GM12878 (cell line): ENCODE measurements around the gene FBXL12. TPM values are rescaled to one million over a fixed set of nuclear protein-coding genes. Genes with fewer than 3 reads are reported as not detected.

ENCODE experiments used
- ATAC-seq: fragments of 200-7000 bp; cut with Tn5 transposase; 3 replicates; pipeline ENCODE4 v1.9.1; 2020; ENCODE audit warnings: mild to moderate bottlenecking, moderate library complexity
- BruUV-seq: library from RNA; stranded (reverse); fragments of 400-500 nt; replicated peaks from 2 replicates; lab custom pipeline; 2021; lab: Mats Ljungman, UMichigan
- CTCF ChIA-PET: fragments of 300-600 bp; sonication (Branson Sonifier 250); formaldehyde crosslinking; extraction: SDS; loops from one replicate; lab custom pipeline; 2021; ENCODE audit warnings: inconsistent platforms; lab: Yijun Ruan, JAX
- POLR2A ChIA-PET: fragments of 350-600 bp; formaldehyde crosslinking; extraction: SDS; loops from one replicate; lab custom pipeline; 2021; ENCODE audit warnings: inconsistent platforms; lab: Charles Lee
- RAD21 ChIA-PET: fragments of 300-600 bp; sonication (Branson Sonifier 250); formaldehyde crosslinking; loops from one replicate; lab custom pipeline; 2023; ENCODE audit warnings: antibody characterized with exemption; ENCODE audit not compliant: unreplicated experiment; lab: Charles Lee
- SMC1A ChIA-PET: fragments of 300-600 bp; sonication (Branson Sonifier 250); formaldehyde crosslinking; loops from one replicate; lab custom pipeline; 2023; ENCODE audit not compliant: unreplicated experiment, uncharacterized antibody; lab: Charles Lee
- DNase-seq: peaks from one replicate; pipeline ENCODE4 v3.0.0-alpha.2; 2011; ENCODE audit warnings: low read depth, low spot score
- FAIRE-seq: peaks from 3 replicates; lab custom pipeline; 2011; peaks lifted over from hg19 to GRCh38; lab: Jason Lieb, UNC
- H2AFZ ChIP-seq: 2 replicates; pipeline ENCODE4 v1.6.0; 2011; ENCODE audit warnings: low read depth, low read length, control low read depth; ENCODE audit not compliant: control insufficient read depth
- H3K27ac ChIP-seq: 2 replicates; pipeline ENCODE4 v1.5.1; 2011; ENCODE audit warnings: control low read depth; ENCODE audit not compliant: control insufficient read depth, insufficient read depth
- H3K27me3 ChIP-seq, 2 experiments: replicated peaks in 1 of 2; 2 replicates each; pipeline versions ENCODE4 v1.6.0 to v1.6.1; 2011; ENCODE audit warnings: low read length in 1 of 2; ENCODE audit not compliant: control insufficient read depth in 2 of 2, insufficient read depth in 2 of 2
- H3K36me3 ChIP-seq, 2 experiments: 2 replicates each; pipeline ENCODE4 v1.5.1; 2011; ENCODE audit warnings: low read length in 1 of 2; ENCODE audit not compliant: control insufficient read depth in 2 of 2, insufficient read depth in 2 of 2
- H3K4me1 ChIP-seq: 2 replicates; pipeline ENCODE4 v1.6.1; 2011; ENCODE audit warnings: mild to moderate bottlenecking, low read length, moderate library complexity, mixed read lengths; ENCODE audit not compliant: control insufficient read depth, insufficient read depth
- H3K4me2 ChIP-seq: 2 replicates; pipeline ENCODE4 v1.6.0; 2011; ENCODE audit warnings: control low read depth; ENCODE audit not compliant: control insufficient read depth, insufficient read depth
- H3K4me3 ChIP-seq: fragments of 200-600 bp; sonication (generic); 2 replicates; pipeline ENCODE4 v1.5.1; 2016
- H3K79me2 ChIP-seq: 2 replicates; pipeline ENCODE4 v1.6.0; 2011; ENCODE audit warnings: low read length; ENCODE audit not compliant: control insufficient read depth, insufficient read depth
- H3K9ac ChIP-seq: 2 replicates; pipeline ENCODE4 v1.8.0; 2011; ENCODE audit warnings: low read length, control low read depth, mixed read lengths; ENCODE audit not compliant: control insufficient read depth, insufficient read depth
- H3K9me3 ChIP-seq: replicated peaks from 3 replicates; pipeline ENCODE4 v1.5.1; 2011; ENCODE audit warnings: mild to moderate bottlenecking, low read length; ENCODE audit not compliant: control insufficient read depth, insufficient read depth
- H4K20me1 ChIP-seq: 2 replicates; pipeline ENCODE4 v1.6.0; 2011; ENCODE audit not compliant: control insufficient read depth, insufficient read depth
- BACH1 ChIP-seq: fragments of 450-650 bp; IDR thresholded peaks from 2 replicates; pipeline ENCODE4 v1.6.1; 2017; ENCODE audit warnings: mild to moderate bottlenecking, borderline replicate concordance
- BCLAF1 ChIP-seq: fragments of 450-650 bp; IDR thresholded peaks from 2 replicates; pipeline ENCODE4 v1.6.1; 2017; ENCODE audit warnings: antibody characterized with exemption, mild to moderate bottlenecking, moderate library complexity
- CBFB ChIP-seq: IDR thresholded peaks from 2 replicates; pipeline ENCODE4 v1.6.1; 2016; ENCODE audit warnings: antibody characterized with exemption, low read depth
- CBX3 ChIP-seq: fragments of 200-600 bp; sonication (generic); IDR thresholded peaks from 2 replicates; pipeline ENCODE4 v1.6.1; 2016; ENCODE audit warnings: low read depth, borderline replicate concordance
- HCFC1 ChIP-seq: fragments of 150-350 bp; IDR thresholded peaks from 2 replicates; pipeline ENCODE4 v1.6.1; 2014; ENCODE audit warnings: low read length
- IKZF2 ChIP-seq, 2 experiments: fragments of 450-650 bp; IDR thresholded peaks; 2 replicates each; pipeline ENCODE4 v1.6.1; 2017; ENCODE audit warnings: mild to moderate bottlenecking in 2 of 2, moderate library complexity in 2 of 2
- IRF5 ChIP-seq: fragments of 450-650 bp; IDR thresholded peaks from 2 replicates; pipeline ENCODE4 v1.6.1; 2017; ENCODE audit warnings: borderline replicate concordance
- KLF5 ChIP-seq: fragments of 450-650 bp; IDR thresholded peaks from 2 replicates; pipeline ENCODE4 v1.6.1; 2014; ENCODE audit warnings: mild to moderate bottlenecking; ENCODE audit not compliant: partially characterized antibody
- LARP7 ChIP-seq: fragments of 450-650 bp; IDR thresholded peaks from 2 replicates; pipeline ENCODE4 v1.6.1; 2017; ENCODE audit warnings: mild to moderate bottlenecking
- SMC3 ChIP-seq: IDR thresholded peaks from 2 replicates; pipeline ENCODE4 v1.6.1; 2011; ENCODE audit warnings: low read length, improper control_type of control experiment, borderline replicate concordance
- TCF12 ChIP-seq: IDR thresholded peaks from 2 replicates; pipeline ENCODE4 v1.6.1; 2011; ENCODE audit warnings: low read depth, mild to moderate bottlenecking, low read length
- ZBED1 ChIP-seq: IDR thresholded peaks from 2 replicates; pipeline ENCODE4 v1.6.1; 2016; ENCODE audit warnings: borderline replicate concordance
- ZNF217 ChIP-seq: fragments of 450-650 bp; IDR thresholded peaks from 2 replicates; pipeline ENCODE4 v1.6.1; 2017; ENCODE audit warnings: antibody characterized with exemption, mild to moderate bottlenecking
- ZSCAN29 ChIP-seq: fragments of 450-650 bp; IDR thresholded peaks from 2 replicates; pipeline ENCODE4 v1.6.1; 2017; ENCODE audit warnings: mild to moderate bottlenecking, moderate library complexity
- WGBS: methylation state at CpG from one replicate; pipeline ENCODE4 v1.1.6; 2016; ENCODE audit warnings: low lambda C conversion rate; ENCODE audit not compliant: insufficient replicate concordance, insufficient coverage; ENCODE audit errors: missing lambda C conversion rate; 5-methylcytosine and 5-hydroxymethylcytosine counted together
- in situ Hi-C: fragments of 300-500 bp; cut with MboI; formaldehyde crosslinking; loops from 9 replicates; pipeline ENCODE4 v1.14.3; 2018; ENCODE audit warnings: mixed read lengths
- intact Hi-C: fragments of 100-400 bp; cut with micrococcal nuclease; formaldehyde crosslinking; loops from one replicate; pipeline ENCODE4 v1.14.2; 2022; ENCODE audit not compliant: unreplicated experiment
- polyA plus RNA-seq, 11 experiments: library from polyadenylated mRNA; depleted of rRNA in 4 of 11; unstranded in 6 of 11; stranded (reverse) in 5 of 11; fragments of >200 nt; fragmentation: Nextera tagmentation in 4 of 11; fragmentation: Illumina TruSeq in 1 of 11; extraction: Ambion mirVana in 4 of 11; extraction: Trizol in 1 of 11; gene quantifications; 1 replicate in 1 of 11; 2 replicates in 10 of 11; pipeline versions ENCODE4 v1.2.1 to v1.2.3, GENCODE V29; 2011 to 2016; ENCODE audit warnings: inconsistent platforms in 2 of 11, missing spikeins in 2 of 11, low read depth in 1 of 11
- total RNA-seq, 4 experiments: library from RNA; depleted of rRNA in 3 of 4; stranded (reverse); fragments of >200 nt in 3 of 4; fragmentation: Illumina TruSeq in 1 of 4; extraction: Trizol in 1 of 4; gene quantifications; 2 replicates each; pipeline versions ENCODE4 v1.2.1 to v1.2.3, GENCODE V29; 2013 to 2021

FBXL12 gene
- total and polyA plus RNA-seq, 10 of the 15 experiments (the other 5 are each of a cell fraction or from before 2014, with no cell fraction given), result 1.4 to 40.0 (median 23.2) TPM

DNA sequence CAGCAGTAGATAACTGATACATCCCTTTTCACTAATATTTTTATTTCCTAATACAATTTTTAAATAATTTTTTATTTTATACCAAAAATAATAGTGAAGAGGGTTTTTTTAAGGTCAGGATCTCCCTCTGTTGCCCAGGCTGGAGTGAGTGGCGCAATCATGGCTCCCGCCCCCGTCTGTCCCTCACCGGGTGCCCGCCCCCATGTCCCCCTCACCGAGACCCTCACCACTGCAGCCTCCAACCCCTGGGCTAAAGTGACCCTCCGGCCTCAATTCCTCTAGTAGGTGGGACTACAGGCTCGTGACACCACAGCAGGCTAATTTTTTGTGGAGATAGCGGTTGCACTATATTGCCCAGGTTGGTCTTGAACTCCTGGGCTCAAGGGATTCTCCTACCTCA lies 32.5 kb downstream of the FBXL12 start:
- H3K4me3 ChIP-seq, result peak overlapping the region; percentile 44; the same call in 1 of the 2 replicates
- no peaks in the 10 kb centered on the region for H4K20me1 ChIP-seq
- FAIRE-seq, result no peak
- H3K4me2 ChIP-seq, result peak overlapping the region; percentile 58; the same call in 1 of the 2 replicates
- no peaks in the 10 kb centered on the region for H3K79me2 ChIP-seq
- ChIA-PET POLR2A (no interaction called here), CTCF (no interaction called here), SMC1A (no interaction called here), RAD21 (no interaction called here)
- in situ Hi-C loops (no loop called here), intact Hi-C loops (no loop called here)
- no peaks in the 10 kb centered on the region; the same call in 2 of the 3 replicates for H3K9me3 ChIP-seq
- no peaks in the 10 kb centered on the region for H3K27me3 ChIP-seq
- no TSS peak for BruUV-seq
- H3K9ac ChIP-seq, result no peak overlapping the region
- 28% methylated on average over 9 of the region's 9 CpGs for WGBS
- H3K4me1 ChIP-seq, result no peaks in the 10 kb centered on the region
- H2AFZ ChIP-seq, result peak overlapping the region; percentile 80
- no peak for TF ChIP-seq CBFB
- TF ChIP-seq HCFC1, result no peak
- no peak for TF ChIP-seq SMC3
- no peak for TF ChIP-seq BACH1
- no peak for TF ChIP-seq IRF5
- TF ChIP-seq ZBED1, result no peak
- no peak for TF ChIP-seq BCLAF1
- no peak for TF ChIP-seq TCF12
- TF ChIP-seq IKZF2 (IDR thresholded peaks at IDR 0.05), result no peak
- TF ChIP-seq ZSCAN29, result no peak
- TF ChIP-seq ZNF217, result no peak
- TF ChIP-seq CBX3, result no peak
- no peak for TF ChIP-seq KLF5
- TF ChIP-seq LARP7, result no peak
- no peak overlapping the region for H3K27ac ChIP-seq
- ATAC-seq, result no peak
- H3K36me3 ChIP-seq, result no peaks in the 10 kb centered on the region
- DNase-seq, result no peak
